Spleen (tissue), 11 donors: ENCODE results near the gene SLC10A3. TPM values are rescaled to one million over a fixed set of nuclear protein-coding genes. Genes with fewer than 3 reads are reported as not detected.

Experiments
- DNase-seq: peaks from one replicate; pipeline ENCODE4 v3.0.0-alpha.2; 2020
- H3K27ac ChIP-seq, 8 donors: fragments of 200-600 bp; sonication (generic) in 7 of 8; 1 replicate in 4 of 8; 2 replicates in 4 of 8; pipeline versions ENCODE4 v1.5.0 to v1.8.0; 2016 to 2021; ENCODE audit warnings: inconsistent platforms in 4 of 8, mild to moderate bottlenecking in 4 of 8, moderate library complexity in 1 of 8
- H3K27me3 ChIP-seq, 7 donors: fragments of 200-600 bp; sonication (generic) in 6 of 7; replicated peaks in 1 of 7; 1 replicate in 4 of 7; 2 replicates in 3 of 7; pipeline versions ENCODE4 v1.5.0 to v1.8.0; 2016 to 2021; ENCODE audit warnings: inconsistent platforms in 3 of 7, mild to moderate bottlenecking in 1 of 7
- H3K36me3 ChIP-seq, 6 donors: fragments of 200-600 bp; sonication (generic) in 5 of 6; 1 replicate in 4 of 6; 2 replicates in 2 of 6; pipeline versions ENCODE4 v1.5.0 to v1.8.0; 2016 to 2021; ENCODE audit warnings: inconsistent platforms in 2 of 6
- H3K4me1 ChIP-seq, 6 donors: fragments of 200-600 bp; sonication (generic) in 5 of 6; 1 replicate in 3 of 6; 2 replicates in 3 of 6; pipeline versions ENCODE4 v1.5.0 to v1.8.0; 2016 to 2021; ENCODE audit warnings: inconsistent platforms in 3 of 6
- H3K4me3 ChIP-seq, 8 donors: fragments of 200-600 bp; sonication (generic) in 7 of 8; 1 replicate in 4 of 8; 2 replicates in 4 of 8; pipeline versions ENCODE4 v1.5.0 to v1.8.0; 2016 to 2021; ENCODE audit warnings: inconsistent platforms in 4 of 8, mild to moderate bottlenecking in 4 of 8, moderate library complexity in 2 of 8
- H3K9me3 ChIP-seq, 8 donors: fragments of 200-600 bp; sonication (generic) in 7 of 8; 1 replicate in 4 of 8; 2 replicates in 4 of 8; pipeline versions ENCODE4 v1.5.0 to v1.8.0; 2016 to 2021; ENCODE audit warnings: inconsistent platforms in 4 of 8
- CTCF ChIP-seq, 11 experiments: fragments of 200-600 bp in 7 of 11; fragments of 450-650 bp in 4 of 11; sonication (generic) in 4 of 11; IDR thresholded peaks in 8 of 11; conservative IDR thresholded peaks in 3 of 11; 1 replicate in 7 of 11; 2 replicates in 4 of 11; pipeline versions ENCODE4 v1.4.0 to v1.8.0; 2016 to 2021; ENCODE audit warnings: antibody characterized with exemption in 11 of 11, inconsistent platforms in 4 of 11, mild to moderate bottlenecking in 1 of 11
- POLR2A ChIP-seq, 3 donors: fragments of 450-650 bp; IDR thresholded peaks; one replicate each; pipeline ENCODE4 v1.5.1; 2017; ENCODE audit warnings: antibody characterized with exemption in 3 of 3, mild to moderate bottlenecking in 1 of 3
- POLR2AphosphoS5 ChIP-seq, 3 donors: sonication (generic); formaldehyde crosslinking; IDR thresholded peaks; one replicate each; pipeline ENCODE4 v1.5.1; 2017; ENCODE audit warnings: antibody characterized with exemption in 3 of 3
- WGBS, 5 donors: extraction: QIAGEN DNeasy Blood & Tissue Kit in 3 of 5; methylation state at CpG; one replicate each; pipeline versions ENCODE4 v1.1.5 to v1.1.7; 2013 to 2018; 5-methylcytosine and 5-hydroxymethylcytosine counted together
- intact Hi-C: fragments of 100-400 bp; cut with DNase I; formaldehyde crosslinking; loops from one replicate; pipeline ENCODE4 v1.15.0; 2023; ENCODE audit warnings: low total_unique reads
- polyA plus RNA-seq, 3 donors: library from polyadenylated mRNA; stranded (reverse); fragments of 200-250 nt; gene quantifications; one replicate each; pipeline ENCODE4 v1.2.1, GENCODE V29; 2013
- total RNA-seq, 7 donors: library from RNA; depleted of rRNA in 3 of 7; stranded (reverse); fragments of >200 nt in 3 of 7; fragmentation: NEBNext Ultra II Directional in 4 of 7; extraction: Animal tissue kit (Norgen Biotek cat#: 25700) in 4 of 7; gene quantifications; one replicate each; pipeline versions ENCODE4 v1.1.0 to v1.2.1, GENCODE V29; 2016 to 2021
- donor health status: healthy with polysubstance abuse.
- donor health status: DM: no; HTN: no; CAD: no; lungs with moderate emphysema.
- donor health status: DM: no; HTN: no; CAD: no.
- donor health status: Bipolar disorder and iron deficiency.
- donor health status: healthy.
- donor health status: DM: no; HTN: no; CAD: no.
- donor health status: DM: yes; HTN: yes; CAD: no.

The SLC10A3 gene
- total and polyA plus RNA-seq, 10 donors = 11.0 to 21.8 (median 16.8) TPM

GRCh38 chrX:154473683-154474082, 16.7 kb downstream of the SLC10A3 start:
- H3K9me3 ChIP-seq = no peaks in the 10 kb centered on the region
- no peaks in the 10 kb centered on the region for H3K27me3 ChIP-seq
- H3K4me3 ChIP-seq = no peak overlapping the region
- intact Hi-C loops = no loop called here
- WGBS, 5 donors = 78 to 95% (median 89%) methylated on average over 6 to 7 of the region's 7 CpGs
- H3K27ac ChIP-seq = no peak overlapping the region
- peaks cover 0 to 15% (median 5%) of the 10 kb centered on the region in 6 donors for H3K4me1 ChIP-seq
- H3K36me3 ChIP-seq = peaks cover 0 to 47% (median 21%) of the 10 kb centered on the region in 6 donors
- TF ChIP-seq POLR2A (IDR thresholded peaks at IDR 0.05) (no peak), CTCF (IDR thresholded peaks at IDR 0.05 in 8 of 11, conservative IDR thresholded peaks at IDR 0.05 in 3 of 11) (no peak)
- no peak for DNase-seq

GRCh38 chrX:154472685-154473632, 17.5 kb downstream of the SLC10A3 start:
- no peak for DNase-seq
- peaks cover 0 to 54% (median 26%) of the 10 kb centered on the region in 6 donors for H3K36me3 ChIP-seq
- H3K27me3 ChIP-seq = no peaks in the 10 kb centered on the region
- H3K9me3 ChIP-seq = no peaks in the 10 kb centered on the region
- no peak overlapping the region for H3K27ac ChIP-seq
- peaks cover 0 to 8% (median 2%) of the 10 kb centered on the region in 6 donors for H3K4me1 ChIP-seq
- WGBS, 5 donors = 73 to 87% (median 80%) methylated on average over 16 to 28 of the region's 28 CpGs
- intact Hi-C loops = no loop called here
- TF ChIP-seq POLR2AphosphoS5 (IDR thresholded peaks at IDR 0.05) = no peak
- TF ChIP-seq CTCF (IDR thresholded peaks at IDR 0.05 in 8 of 11, conservative IDR thresholded peaks at IDR 0.05 in 3 of 11) = no peak
- TF ChIP-seq POLR2A (IDR thresholded peaks at IDR 0.05) = no peak
- H3K4me3 ChIP-seq = no peak overlapping the region

- no peak overlapping the region for H3K27ac ChIP-seq
- H3K36me3 ChIP-seq = peaks cover 0 to 63% (median 29%) of the 10 kb centered on the region in 6 donors
- 86 to 92% (median 88%) methylated on average over 14 to 23 of the region's 23 CpGs for whole genome bisulfite sequencing, 5 donors
- H3K4me3 ChIP-seq = no peak overlapping the region
- TF ChIP-seq POLR2A (IDR thresholded peaks at IDR 0.05) = no peak
- TF ChIP-seq CTCF (IDR thresholded peaks at IDR 0.05 in 8 of 11, conservative IDR thresholded peaks at IDR 0.05 in 3 of 11) = no peak
- no peak for TF ChIP-seq POLR2AphosphoS5 (IDR thresholded peaks at IDR 0.05)
- H3K27me3 ChIP-seq = no peaks in the 10 kb centered on the region
- intact Hi-C loops = no loop called here
- H3K4me1 ChIP-seq = no peaks in the 10 kb centered on the region
- no peaks in the 10 kb centered on the region for H3K9me3 ChIP-seq
- DNase-seq = no peak
Measured at GRCh38 chrX:154471839-154472684, 18.4 kb downstream of the SLC10A3 start.
